Measurements from ENCODE around the gene CIBAR2. TPM values are rescaled to one million over a fixed set of nuclear protein-coding genes. Genes with fewer than 3 reads are reported as not detected.

CIBAR2 gene
- total RNA-seq, 1 experiment from 2014 or later: not detected

- TF ChIP-seq CTCF (conservative IDR thresholded peaks at IDR 0.05): no peak
- peaks cover 12% of the 10 kb centered on the region for H3K27me3 Mint-ChIP-seq (ENCODE audit: low read depth)
- no peak overlapping the region for H2BK12ac ChIP-seq (ENCODE audit: insufficient read length, low read depth, low read length)
- no peak overlapping the region for H3T11ph ChIP-seq (ENCODE audit: low read length)
- no peak overlapping the region for H3K9ac ChIP-seq (ENCODE audit: extremely low read depth, insufficient read length, low read length)
- H3K14ac ChIP-seq (ENCODE audit: insufficient read depth, low read length): no peak overlapping the region; the same call in 1 of the 2 replicates
- H3K23me2 ChIP-seq (ENCODE audit: insufficient read length, low read depth, low read length, poor library complexity, severe bottlenecking): no peaks in the 10 kb centered on the region
- no peaks in the 10 kb centered on the region for H3K27me3 ChIP-seq (ENCODE audit: insufficient read depth, low read length)
- peaks cover 22 to 23% of the 10 kb centered on the region in 2 experiments for H3K4me1 Mint-ChIP-seq
- H2AFZ ChIP-seq (ENCODE audit: low read length): no peak overlapping the region
- no peak overlapping the region for H3K56ac ChIP-seq (ENCODE audit: insufficient read length, low read depth, low read length)
- no peaks in the 10 kb centered on the region for H3K9me3 ChIP-seq (ENCODE audit: control insufficient read depth, low read depth, low read length)
- H4K5ac ChIP-seq (ENCODE audit: insufficient read length, low read depth, low read length): no peak overlapping the region
- no peak for DNase-seq
- no peak overlapping the region for H2AK5ac ChIP-seq (ENCODE audit: insufficient read length, low read length)
- no peaks in the 10 kb centered on the region for H3K79me2 ChIP-seq (ENCODE audit: insufficient read depth, low read length)
- no peak overlapping the region for H3K18ac ChIP-seq (ENCODE audit: insufficient read length, low read depth, low read length)
- H3K23ac ChIP-seq (ENCODE audit: insufficient read length, low read depth, low read length): no peak overlapping the region
- H2BK5ac ChIP-seq (ENCODE audit: insufficient read length, low read length): no peak overlapping the region
- no peak overlapping the region for H3K4me2 ChIP-seq (ENCODE audit: insufficient read depth, insufficient read length, low read length)
- no peak overlapping the region for H2BK15ac ChIP-seq (ENCODE audit: low read depth, low read length)
- H3K9me3 Mint-ChIP-seq: no peaks in the 10 kb centered on the region
- no peak overlapping the region for H2BK120ac ChIP-seq (ENCODE audit: low read depth, low read length, poor library complexity, severe bottlenecking)
- no peak overlapping the region for H3K4ac ChIP-seq (ENCODE audit: low read depth, low read length)
- H4K91ac ChIP-seq (ENCODE audit: insufficient read length, low read depth, low read length): no peak overlapping the region
- H4K20me1 ChIP-seq (ENCODE audit: control insufficient read depth, insufficient read depth, insufficient read length): no peaks in the 10 kb centered on the region
- no peak overlapping the region for H2BK20ac ChIP-seq (ENCODE audit: low read depth, low read length, poor library complexity, severe bottlenecking)
- H3K27ac Mint-ChIP-seq: no peak overlapping the region
- H3K27ac ChIP-seq (ENCODE audit: insufficient read length, low read depth, low read length): no peak overlapping the region
- H3K79me1 ChIP-seq (ENCODE audit: insufficient read depth, low read depth, low read length, poor library complexity, severe bottlenecking): no peaks in the 10 kb centered on the region
- peaks cover 2% of the 10 kb centered on the region; the same call in 1 of the 2 replicates for H3K4me1 ChIP-seq (ENCODE audit: insufficient read depth, low read length)
- H3K36me3 Mint-ChIP-seq (ENCODE audit: insufficient read depth in 1 of 3, low read depth in 3 of 3): no peaks in the 10 kb centered on the region
- WGBS (ENCODE audit: extremely low coverage, insufficient read length, low lambda C conversion rate): no CpG with 5 or more reads among the region's 12 CpGs
- no peak overlapping the region for H4K8ac ChIP-seq (replicated peaks; ENCODE audit: insufficient read length, low read depth, low read length)
- no peak overlapping the region for H3K4me3 Mint-ChIP-seq
These were observed 45.9 kb downstream of the CIBAR2 start for GRCh38 chr16:85066346-85066885.

All from H9 (cell line).